ENCODE data around the gene INTS13.
"Not testable (repeated sequence)": the region's sequence is repeated elsewhere in the genome, so short reads cannot be mapped to it uniquely, and the experiment has no call there.

INTS13 gene

GRCh38 chr12:26869104-26869494 is 68.7 kb downstream of the INTS13 start:
- DNase-seq: no peak

- no peak for DNase-seq
These were observed 69.2 kb downstream of the INTS13 start for GRCh38 chr12:26868447-26869103.

DNA sequence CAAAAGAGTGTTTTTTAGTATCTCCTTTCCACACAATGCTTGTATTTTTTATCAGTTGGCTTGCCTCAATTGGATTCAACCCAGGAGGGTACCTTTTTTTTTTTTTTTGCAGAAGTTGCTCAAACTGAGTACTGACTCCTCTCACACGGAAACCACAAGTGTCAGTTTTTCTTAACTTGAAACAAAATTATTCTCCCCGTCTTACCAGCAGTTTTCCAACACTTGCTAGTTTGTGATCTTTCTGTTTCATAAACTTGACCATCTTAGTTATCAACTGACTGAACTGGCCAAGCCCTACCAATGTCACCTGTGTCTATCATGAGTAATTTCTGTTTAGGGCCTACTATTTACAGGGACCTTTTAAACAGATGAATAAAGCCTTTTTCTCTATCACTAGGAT is 70.7 kb downstream of the INTS13 start:
- DNase-seq: no peak

GRCh38 chr12:26863515-26863914 is 74.3 kb downstream of the INTS13 start:
- no peak for DNase-seq

DNA sequence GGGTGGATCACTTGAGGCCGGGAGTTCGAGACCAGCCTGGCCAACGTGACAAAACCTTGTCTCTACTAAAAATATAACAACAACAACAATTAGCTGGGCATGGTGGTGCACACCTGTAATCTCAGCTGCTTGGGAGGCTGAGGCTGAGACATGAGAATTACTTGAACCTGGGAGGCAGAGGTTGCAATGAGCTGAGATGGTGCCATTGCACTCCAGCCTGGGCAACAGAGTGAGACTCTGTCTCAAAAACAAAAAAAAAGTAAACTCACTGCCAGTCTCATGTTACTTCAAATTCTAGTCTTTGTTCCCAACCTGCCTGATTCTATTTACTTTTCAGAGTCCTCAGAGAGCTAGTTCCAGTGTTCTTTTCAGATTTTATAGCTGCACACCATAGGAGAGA is 75.0 kb downstream of the INTS13 start:
- DNase-seq: not testable (repeated sequence)

- no peak for DNase-seq
These were observed 76.1 kb downstream of the INTS13 start for GRCh38 chr12:26861690-26862089.

GRCh38 chr12:26857465-26858176 is 80.2 kb downstream of the INTS13 start:
- no peak for DNase-seq

DNA sequence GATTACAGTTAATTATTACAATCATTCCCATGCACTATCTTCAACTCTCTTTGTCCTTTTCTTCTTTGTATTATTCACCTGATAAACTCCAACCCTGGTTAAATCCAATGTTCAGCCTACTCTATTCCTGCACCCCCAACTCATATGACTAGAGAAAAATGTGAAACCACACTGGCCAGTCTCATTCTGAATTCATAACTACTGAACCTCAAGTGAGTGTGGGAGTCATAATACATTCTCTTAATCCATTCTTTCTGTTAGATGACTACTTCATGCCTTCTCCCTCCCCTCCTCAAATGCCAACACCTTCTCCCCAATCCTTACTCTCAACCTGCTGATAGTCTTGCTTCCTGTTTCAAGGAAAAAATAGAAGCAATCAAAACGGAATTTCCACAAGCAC is 82.4 kb downstream of the INTS13 start:
- DNase-seq: no peak

All from NCI-H1930 (cell line).